ENCODE results near the gene RNF144A. TPM values are rescaled to one million over a fixed set of nuclear protein-coding genes. Genes with fewer than 3 reads are reported as not detected.

The RNF144A gene
- total and polyA plus RNA-seq, 2 donors (not counting 1 experiment from before 2014, with no cell fraction given): 1.2 to 1.6 TPM

- Histone ChIP-seq H2AFZ (ENCODE audit: insufficient read depth, low read depth, low read length, poor library complexity, severe bottlenecking) (no peak overlapping the region), H3K27ac (ENCODE audit: low read length in 2 of 2) (no peak overlapping the region), H3K4me1 (ENCODE audit: control insufficient read depth in 2 of 2, insufficient read depth in 2 of 2, low read length in 2 of 2) (no peaks in the 10 kb centered on the region), H4K20me1 (ENCODE audit: control insufficient read depth, insufficient read depth, low read length, poor library complexity, severe bottlenecking) (no peaks in the 10 kb centered on the region), H3K79me2 (ENCODE audit: control insufficient read depth, insufficient read depth, low read length) (no peaks in the 10 kb centered on the region), H3K36me3 (replicated peaks in 1 of 2; ENCODE audit: control extremely low read depth in 1 of 2, control insufficient read depth in 1 of 2, extremely low read depth in 1 of 2, insufficient read depth in 2 of 2, low read length in 1 of 2) (no peaks in the 10 kb centered on the region), H3K4me2 (replicated peaks; ENCODE audit: low read depth, low read length, poor library complexity, severe bottlenecking) (no peak overlapping the region), H3K4me3 (ENCODE audit: control extremely low read depth in 1 of 5, extremely low read depth in 1 of 5, insufficient read depth in 1 of 5, low read depth in 2 of 5, low read length in 4 of 5) (no peak overlapping the region), H3K9me3 (ENCODE audit: control extremely low read depth in 1 of 3, control insufficient read depth in 2 of 3, insufficient read depth in 1 of 3, low read length in 2 of 3) (no peaks in the 10 kb centered on the region), H3K27me3 (replicated peaks in 1 of 4; ENCODE audit: control extremely low read depth in 1 of 4, control insufficient read depth in 3 of 4, insufficient read depth in 4 of 4, low read length in 3 of 4) (no peaks in the 10 kb centered on the region), H3K9ac (ENCODE audit: low read length) (no peak overlapping the region)
- ATAC-seq (ENCODE audit: low read depth) (no peak), DNase-seq (no peak)
- Mint-ChIP-seq H3K27ac (no peak overlapping the region), H3K27me3 (no peaks in the 10 kb centered on the region), H3K9me3 (ENCODE audit: insufficient read depth) (no peaks in the 10 kb centered on the region), H3K4me1 (no peaks in the 10 kb centered on the region), H3K4me3 (no peak overlapping the region)
- intact Hi-C loops (cut with micrococcal nuclease): no loop called here
- ChIA-PET CTCF (interaction anchor here (0.6 kb wide), 2 partner anchors 41 to 84 kb away, joined by 3 read pairs; no protein-coding TSS in a partner anchor), POLR2A (no interaction called here)
- WGBS (ENCODE audit: insufficient coverage): 92% methylated on average over 7 of the region's 9 CpGs
- TF ChIP-seq CTCF (IDR thresholded peaks at IDR 0.05): no peak
- no peak for TF ChIP-seq EZH2 (IDR thresholded peaks at IDR 0.05; ENCODE audit: borderline replicate concordance, insufficient read depth, low read depth, low read length, poor library complexity, severe bottlenecking)
These were observed 40.0 kb downstream of the RNF144A start for GRCh38 chr2:6957031-6957714.

DNA sequence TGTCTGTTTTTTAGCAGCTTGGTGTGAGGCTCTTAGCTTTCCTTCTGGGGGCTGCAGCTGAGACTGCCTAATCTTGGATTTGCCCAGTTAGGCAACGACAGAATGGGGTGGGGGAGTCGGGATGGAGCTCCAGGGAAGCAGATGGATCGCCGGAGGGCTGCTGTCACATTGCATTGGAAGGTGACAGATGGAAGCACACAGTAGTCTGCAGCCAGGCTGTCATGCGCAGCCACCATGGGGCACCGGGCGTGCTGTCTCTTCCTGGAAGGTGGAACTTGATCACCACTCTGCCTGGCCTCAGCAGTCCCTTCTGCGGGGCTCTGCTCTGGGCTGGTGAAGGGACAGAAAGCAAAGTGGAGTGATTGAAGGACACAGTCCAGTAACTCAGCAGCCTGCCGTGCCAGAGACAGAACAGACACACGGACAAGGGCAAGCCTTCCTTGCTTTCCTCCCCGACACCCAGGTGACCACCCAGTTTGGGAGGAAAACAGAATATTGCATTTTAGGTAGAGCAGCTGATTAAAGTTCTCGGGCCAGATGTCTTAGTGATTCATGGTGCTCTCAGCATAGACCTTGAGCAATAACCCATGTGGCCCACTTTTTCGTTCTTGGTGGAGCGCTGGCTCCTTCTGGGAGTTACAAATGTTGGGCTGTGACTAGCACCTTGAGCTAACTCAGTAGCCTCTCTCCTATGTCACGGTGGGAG is 40.9 kb downstream of the RNF144A start:
- Mint-ChIP-seq H3K27ac (no peak overlapping the region), H3K27me3 (no peaks in the 10 kb centered on the region), H3K4me1 (no peaks in the 10 kb centered on the region), H3K9me3 (ENCODE audit: insufficient read depth) (no peaks in the 10 kb centered on the region), H3K4me3 (no peak overlapping the region)
- Histone ChIP-seq H3K9me3 (ENCODE audit: control extremely low read depth in 1 of 3, control insufficient read depth in 2 of 3, insufficient read depth in 1 of 3, low read length in 2 of 3) (no peaks in the 10 kb centered on the region), H4K20me1 (ENCODE audit: control insufficient read depth, insufficient read depth, low read length, poor library complexity, severe bottlenecking) (no peaks in the 10 kb centered on the region), H3K4me2 (replicated peaks; ENCODE audit: low read depth, low read length, poor library complexity, severe bottlenecking) (no peak overlapping the region), H3K27me3 (replicated peaks in 1 of 4; ENCODE audit: control extremely low read depth in 1 of 4, control insufficient read depth in 3 of 4, insufficient read depth in 4 of 4, low read length in 3 of 4) (no peaks in the 10 kb centered on the region), H2AFZ (ENCODE audit: insufficient read depth, low read depth, low read length, poor library complexity, severe bottlenecking) (no peak overlapping the region), H3K79me2 (ENCODE audit: control insufficient read depth, insufficient read depth, low read length) (no peaks in the 10 kb centered on the region), H3K36me3 (replicated peaks in 1 of 2; ENCODE audit: control extremely low read depth in 1 of 2, control insufficient read depth in 1 of 2, extremely low read depth in 1 of 2, insufficient read depth in 2 of 2, low read length in 1 of 2) (no peaks in the 10 kb centered on the region), H3K9ac (ENCODE audit: low read length) (no peak overlapping the region), H3K4me3 (ENCODE audit: control extremely low read depth in 1 of 5, extremely low read depth in 1 of 5, insufficient read depth in 1 of 5, low read depth in 2 of 5, low read length in 4 of 5) (no peak overlapping the region), H3K4me1 (ENCODE audit: control insufficient read depth in 2 of 2, insufficient read depth in 2 of 2, low read length in 2 of 2) (no peaks in the 10 kb centered on the region), H3K27ac (ENCODE audit: low read length in 2 of 2) (no peak overlapping the region)
- TF ChIP-seq EZH2 (IDR thresholded peaks at IDR 0.05; ENCODE audit: borderline replicate concordance, insufficient read depth, low read depth, low read length, poor library complexity, severe bottlenecking) (no peak), CTCF (IDR thresholded peaks at IDR 0.05) (no peak)
- DNase-seq (no peak), ATAC-seq (ENCODE audit: low read depth) (no peak)
- 94% methylated on average over 13 of the region's 15 CpGs for WGBS (ENCODE audit: insufficient coverage)
- ChIA-PET POLR2A (no interaction called here), CTCF (no interaction called here)
- intact Hi-C loops (cut with micrococcal nuclease): no loop called here
